WTC11 (cell line): ENCODE measurements around the gene CTNND2. TPM values are rescaled to one million over a fixed set of nuclear protein-coding genes. Genes with fewer than 3 reads are reported as not detected.
"Not testable (repeated sequence)": the region's sequence is repeated elsewhere in the genome, so short reads cannot be mapped to it uniquely, and the experiment has no call there.

Experiments
- ATAC-seq: fragments of 200-7000 bp; cut with Tn5 transposase; 2 replicates; pipeline ENCODE4 v1.10.0; 2021; ENCODE audit warnings: mild to moderate bottlenecking, moderate library complexity
- CTCF ChIA-PET: fragments of 300-600 bp; sonication (Branson Sonifier 250); formaldehyde crosslinking; loops from one replicate; lab custom pipeline; 2021; ENCODE audit warnings: antibody characterized with exemption; lab: Charles Lee
- POLR2A ChIA-PET: fragments of 350-600 bp; sonication (Branson Sonifier 250); formaldehyde crosslinking; loops from one replicate; lab custom pipeline; 2021; ENCODE audit warnings: antibody characterized with exemption; lab: Charles Lee
- DNase-seq: peaks from one replicate; pipeline ENCODE4 v3.0.0; 2021; ENCODE audit warnings: low spot score
- H3K27ac Mint-ChIP-seq: 2 replicates; pipeline ENCODE4 v1.8.0; 2021; ENCODE audit warnings: mixed read lengths
- H3K27me3 Mint-ChIP-seq: 2 replicates; pipeline ENCODE4 v1.8.0; 2021; ENCODE audit warnings: low read depth, mild to moderate bottlenecking, moderate library complexity, mixed read lengths
- H3K36me3 Mint-ChIP-seq: 2 replicates; pipeline ENCODE4 v1.8.0; 2021; ENCODE audit warnings: mixed read lengths
- H3K4me1 Mint-ChIP-seq: 2 replicates; pipeline ENCODE4 v1.8.0; 2022; ENCODE audit warnings: mixed read lengths
- H3K4me3 Mint-ChIP-seq: 2 replicates; pipeline ENCODE4 v1.8.0; 2021; ENCODE audit warnings: mild to moderate bottlenecking, moderate library complexity, mixed read lengths
- H3K9me3 Mint-ChIP-seq: 2 replicates; pipeline ENCODE4 v1.8.0; 2021; ENCODE audit warnings: mixed read lengths
- FOXK1 ChIP-seq: sonication (generic); formaldehyde crosslinking; IDR thresholded peaks from 2 replicates; pipeline ENCODE4 v1.8.0; 2022; ENCODE audit warnings: mild to moderate bottlenecking, moderate library complexity, missing genetic modification reagents
- GABPB1 ChIP-seq: sonication (generic); formaldehyde crosslinking; IDR thresholded peaks from 2 replicates; pipeline ENCODE4 v1.8.1; 2023; ENCODE audit warnings: mild to moderate bottlenecking, missing genetic modification reagents
- IRF2 ChIP-seq: sonication (generic); formaldehyde crosslinking; IDR thresholded peaks from 2 replicates; pipeline ENCODE4 v1.8.0; 2022; ENCODE audit warnings: low read depth, missing genetic modification reagents, borderline replicate concordance
- JAZF1 ChIP-seq: fragments of 250-450 bp; sonication (Bioruptor Pico); IDR thresholded peaks from 2 replicates; pipeline ENCODE4 v1.9.0; 2021; ENCODE audit warnings: moderate library complexity, mild to moderate bottlenecking, inconsistent platforms
- KAT7 ChIP-seq: sonication (generic); formaldehyde crosslinking; IDR thresholded peaks from 2 replicates; pipeline ENCODE4 v1.8.1; 2023; ENCODE audit warnings: missing genetic modification reagents, mild to moderate bottlenecking, borderline replicate concordance
- NFATC4 ChIP-seq: fragments of 250-450 bp; sonication (Bioruptor Pico); IDR thresholded peaks from 2 replicates; pipeline ENCODE4 v1.9.0; 2021; ENCODE audit warnings: mild to moderate bottlenecking
- NR1H2 ChIP-seq: sonication (generic); formaldehyde crosslinking; IDR thresholded peaks from 2 replicates; pipeline ENCODE4 v1.9.0; 2021; ENCODE audit warnings: mild to moderate bottlenecking, moderate library complexity, missing genetic modification reagents
- TEAD1 ChIP-seq: sonication (generic); formaldehyde crosslinking; IDR thresholded peaks from 2 replicates; pipeline ENCODE4 v1.8.0; 2022; ENCODE audit warnings: mild to moderate bottlenecking, missing genetic modification reagents
- TP53 ChIP-seq: sonication (generic); formaldehyde crosslinking; IDR thresholded peaks from 2 replicates; pipeline ENCODE4 v1.8.1; 2023; ENCODE audit warnings: mild to moderate bottlenecking, missing genetic modification reagents
- USF1 ChIP-seq: sonication (generic); formaldehyde crosslinking; IDR thresholded peaks from 2 replicates; pipeline ENCODE4 v1.8.0; 2022; ENCODE audit warnings: mild to moderate bottlenecking, missing genetic modification reagents
- ZNF416 ChIP-seq: fragments of 250-450 bp; sonication (Bioruptor Pico); IDR thresholded peaks from 2 replicates; pipeline ENCODE4 v1.9.0; 2021; ENCODE audit warnings: mild to moderate bottlenecking, inconsistent platforms
- total RNA-seq: library from RNA; stranded (reverse); gene quantifications from 3 replicates; pipeline ENCODE4 v1.2.3, GENCODE V29; 2021
- TF ChIP-seq, protein P1 (sequence below): sonication (generic); formaldehyde crosslinking; conservative IDR thresholded peaks from 2 replicates; pipeline ENCODE4 v1.8.1; 2022; ENCODE audit warnings: mild to moderate bottlenecking, missing genetic modification reagents
- TF ChIP-seq, protein P2 (sequence below): sonication (generic); formaldehyde crosslinking; IDR thresholded peaks from 2 replicates; pipeline ENCODE4 v1.8.0; 2022; ENCODE audit warnings: mild to moderate bottlenecking, missing genetic modification reagents
- TF ChIP-seq, protein P3 (sequence below): fragments of 250-450 bp; sonication (Bioruptor Pico); IDR thresholded peaks from 2 replicates; pipeline ENCODE4 v1.9.0; 2021; ENCODE audit warnings: moderate library complexity, mild to moderate bottlenecking, inconsistent platforms, borderline replicate concordance

CTNND2 gene
- total RNA-seq, 1 experiment from 2014 or later = 11.9 TPM

DNA sequence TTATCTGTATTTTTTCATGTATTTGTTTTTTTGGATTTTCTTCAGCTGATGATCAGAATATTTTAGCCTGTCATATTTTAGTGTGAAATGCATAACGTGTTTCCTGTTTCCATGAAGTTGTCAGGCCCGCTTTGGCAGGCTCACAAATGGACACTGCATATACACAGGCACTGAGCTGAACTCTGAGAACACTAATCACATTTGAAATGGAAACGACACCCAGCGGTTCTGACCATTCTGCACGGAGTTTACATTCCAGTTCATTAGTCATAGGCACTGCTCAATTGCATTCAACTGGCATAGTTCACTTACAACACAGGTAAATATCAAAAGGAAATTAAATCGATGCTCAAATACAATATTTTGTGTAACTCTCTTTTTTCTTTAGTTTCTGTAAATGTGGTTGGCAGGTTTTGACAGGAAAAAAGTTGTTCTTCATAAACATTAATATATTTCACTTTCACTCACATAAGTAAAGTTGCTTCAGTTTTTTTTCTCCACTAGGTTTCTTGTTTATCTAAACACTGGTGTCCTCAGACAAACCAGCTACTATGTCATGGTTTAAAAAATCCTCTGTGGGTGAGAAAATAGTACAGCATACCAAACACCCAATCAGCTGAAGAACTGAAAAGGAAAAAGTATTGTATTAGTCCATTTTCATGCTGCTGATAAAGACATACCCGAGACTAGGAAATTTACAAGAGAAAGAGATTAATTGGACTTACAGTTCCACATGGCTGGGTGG is 584.2 kb downstream of the CTNND2 start:
- no peak for TF ChIP-seq ZNF416 (CRISPR knock-in tag)
- no peak for TF ChIP-seq USF1 (CRISPR knock-in tag)
- TF ChIP-seq FOXK1 (CRISPR knock-in tag) = no peak
- TF ChIP-seq TEAD1 = no peak
- TF ChIP-seq, protein P1, sequence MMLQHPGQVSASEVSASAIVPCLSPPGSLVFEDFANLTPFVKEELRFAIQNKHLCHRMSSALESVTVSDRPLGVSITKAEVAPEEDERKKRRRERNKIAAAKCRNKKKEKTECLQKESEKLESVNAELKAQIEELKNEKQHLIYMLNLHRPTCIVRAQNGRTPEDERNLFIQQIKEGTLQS = no peak
- no peak for TF ChIP-seq NR1H2 (CRISPR knock-in tag)
- TF ChIP-seq NFATC4 = no peak
- TF ChIP-seq, protein P2, sequence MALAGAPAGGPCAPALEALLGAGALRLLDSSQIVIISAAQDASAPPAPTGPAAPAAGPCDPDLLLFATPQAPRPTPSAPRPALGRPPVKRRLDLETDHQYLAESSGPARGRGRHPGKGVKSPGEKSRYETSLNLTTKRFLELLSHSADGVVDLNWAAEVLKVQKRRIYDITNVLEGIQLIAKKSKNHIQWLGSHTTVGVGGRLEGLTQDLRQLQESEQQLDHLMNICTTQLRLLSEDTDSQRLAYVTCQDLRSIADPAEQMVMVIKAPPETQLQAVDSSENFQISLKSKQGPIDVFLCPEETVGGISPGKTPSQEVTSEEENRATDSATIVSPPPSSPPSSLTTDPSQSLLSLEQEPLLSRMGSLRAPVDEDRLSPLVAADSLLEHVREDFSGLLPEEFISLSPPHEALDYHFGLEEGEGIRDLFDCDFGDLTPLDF (CRISPR knock-in tag) = no peak
- no peak for TF ChIP-seq TP53
- no peak for TF ChIP-seq GABPB1 (CRISPR knock-in tag)
- Mint-ChIP-seq H3K9me3 (peaks cover 14% of the 10 kb centered on the region), H3K4me3 (no peak overlapping the region), H3K36me3 (no peaks in the 10 kb centered on the region), H3K27ac (no peak overlapping the region), H3K27me3 (no peaks in the 10 kb centered on the region), H3K4me1 (no peaks in the 10 kb centered on the region)
- DNase-seq = no peak
- POLR2A ChIA-PET = no interaction called here
- CTCF ChIA-PET = no interaction called here
- ATAC-seq = no peak

GRCh38 chr5:11313694-11314093 is 590.6 kb downstream of the CTNND2 start:
- H3K27me3 Mint-ChIP-seq, ATAC-seq, H3K4me3 Mint-ChIP-seq, H3K4me1 Mint-ChIP-seq, DNase-seq, H3K36me3 Mint-ChIP-seq, H3K9me3 Mint-ChIP-seq, H3K27ac Mint-ChIP-seq, CTCF ChIA-PET: not testable (repeated sequence)
- POLR2A ChIA-PET = interaction anchor here (0.6 kb wide), 1 partner anchor 442 kb away, joined by 3 read pairs; no protein-coding TSS in a partner anchor

- Mint-ChIP-seq H3K27me3 (no peaks in the 10 kb centered on the region), H3K4me3 (no peak overlapping the region)
- ATAC-seq = no peak
- TF ChIP-seq IRF2 = no peak
- TF ChIP-seq, protein P3, sequence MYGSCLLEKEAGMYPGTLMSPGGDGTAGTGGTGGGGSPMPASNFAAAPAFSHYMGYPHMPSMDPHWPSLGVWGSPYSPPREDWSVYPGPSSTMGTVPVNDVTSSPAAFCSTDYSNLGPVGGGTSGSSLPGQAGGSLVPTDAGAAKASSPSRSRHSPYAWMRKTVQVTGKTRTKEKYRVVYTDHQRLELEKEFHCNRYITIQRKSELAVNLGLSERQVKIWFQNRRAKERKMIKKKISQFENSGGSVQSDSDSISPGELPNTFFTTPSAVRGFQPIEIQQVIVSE (CRISPR knock-in tag) = no peak
- TF ChIP-seq JAZF1 (CRISPR knock-in tag) = no peak
- TF ChIP-seq, all 79 proteins: peak for 0
- ChIA-PET POLR2A (no interaction called here), CTCF (no interaction called here)
- no peak overlapping the region for H3K27ac Mint-ChIP-seq
- peaks cover 2% of the 10 kb centered on the region; the same call in 1 of the 2 replicates for H3K9me3 Mint-ChIP-seq
- H3K4me1 Mint-ChIP-seq = peaks cover 3% of the 10 kb centered on the region; the same call in 1 of the 2 replicates
- no peaks in the 10 kb centered on the region for H3K36me3 Mint-ChIP-seq
- no peak for DNase-seq
Observed at GRCh38 chr5:11311731-11312130, 592.5 kb downstream of the CTNND2 start.

DNA sequence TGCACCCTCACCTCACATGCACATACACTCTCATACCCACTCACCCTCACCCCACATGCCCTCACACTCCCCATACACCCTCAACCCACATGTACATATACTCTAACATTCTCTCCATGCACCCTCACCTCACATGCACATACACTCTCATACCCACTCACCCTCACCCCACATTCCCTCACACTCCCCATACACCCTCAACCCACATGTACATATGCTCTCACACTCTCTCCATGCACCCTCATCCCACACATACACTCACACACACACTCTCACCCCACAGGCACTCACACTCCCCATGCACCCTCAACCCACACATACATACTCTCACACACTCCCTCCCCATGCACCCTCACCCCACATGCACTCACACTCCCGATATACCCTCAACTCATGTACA is 593.0 kb downstream of the CTNND2 start:
- no peaks in the 10 kb centered on the region for H3K36me3 Mint-ChIP-seq
- ChIA-PET CTCF (no interaction called here), POLR2A (no interaction called here)
- no peak overlapping the region for H3K4me3 Mint-ChIP-seq
- DNase-seq (no peak), ATAC-seq (no peak)
- H3K27ac Mint-ChIP-seq = no peak overlapping the region
- no peaks in the 10 kb centered on the region for H3K27me3 Mint-ChIP-seq
- no peaks in the 10 kb centered on the region for H3K9me3 Mint-ChIP-seq
- TF ChIP-seq NR1H2 (CRISPR knock-in tag) (no peak), KAT7 (no peak)
- TF ChIP-seq, protein P3 (CRISPR knock-in tag) = no peak
- H3K4me1 Mint-ChIP-seq = peaks cover 6% of the 10 kb centered on the region; the same call in 1 of the 2 replicates
